ENCODE measurements around the gene CASKIN1. TPM values are rescaled to one million over a fixed set of nuclear protein-coding genes. Genes with fewer than 3 reads are reported as not detected.

CASKIN1 gene
- total and polyA plus RNA-seq, 2 experiments from 2014 or later = 1.0 to 6.2 TPM

DNA sequence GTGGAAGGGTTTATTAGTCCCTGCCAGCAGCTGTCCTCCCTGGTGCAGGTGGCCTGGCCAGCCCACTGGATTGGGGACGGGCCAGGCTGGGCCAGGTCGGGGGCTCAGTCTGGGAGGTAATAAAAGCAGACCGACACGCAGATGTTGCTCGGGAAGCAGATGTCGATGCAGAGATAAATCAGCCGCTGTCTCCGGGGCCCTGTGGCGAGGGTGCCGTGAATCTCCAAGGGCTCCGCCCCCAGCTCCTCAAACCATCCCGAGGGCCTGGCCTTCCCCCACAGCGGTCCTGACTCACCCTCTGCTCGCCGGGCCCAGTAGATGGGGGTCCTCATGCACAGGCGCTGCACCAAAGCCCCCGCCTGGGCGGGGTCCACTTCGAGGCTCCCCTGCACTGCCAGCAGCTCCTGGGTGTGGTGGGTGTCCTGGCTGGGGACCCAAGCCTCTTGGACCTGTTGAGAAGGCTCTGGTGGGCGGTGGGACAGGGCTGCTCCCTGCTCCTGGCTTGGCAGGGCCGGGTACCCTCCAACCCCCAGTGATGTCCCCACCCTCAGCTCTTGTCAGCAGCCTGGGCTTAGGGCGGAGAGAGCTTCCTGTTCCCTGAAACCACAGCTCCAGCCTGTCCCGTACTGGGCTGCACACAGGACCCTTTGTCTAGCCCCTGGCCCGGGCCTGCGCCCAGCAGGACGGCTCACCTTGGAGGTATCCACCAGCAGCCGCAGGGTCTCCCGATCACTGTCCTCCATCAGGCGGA is 13.0 kb upstream of the CASKIN1 start (continued):
- TF ChIP-seq, protein P1, sequence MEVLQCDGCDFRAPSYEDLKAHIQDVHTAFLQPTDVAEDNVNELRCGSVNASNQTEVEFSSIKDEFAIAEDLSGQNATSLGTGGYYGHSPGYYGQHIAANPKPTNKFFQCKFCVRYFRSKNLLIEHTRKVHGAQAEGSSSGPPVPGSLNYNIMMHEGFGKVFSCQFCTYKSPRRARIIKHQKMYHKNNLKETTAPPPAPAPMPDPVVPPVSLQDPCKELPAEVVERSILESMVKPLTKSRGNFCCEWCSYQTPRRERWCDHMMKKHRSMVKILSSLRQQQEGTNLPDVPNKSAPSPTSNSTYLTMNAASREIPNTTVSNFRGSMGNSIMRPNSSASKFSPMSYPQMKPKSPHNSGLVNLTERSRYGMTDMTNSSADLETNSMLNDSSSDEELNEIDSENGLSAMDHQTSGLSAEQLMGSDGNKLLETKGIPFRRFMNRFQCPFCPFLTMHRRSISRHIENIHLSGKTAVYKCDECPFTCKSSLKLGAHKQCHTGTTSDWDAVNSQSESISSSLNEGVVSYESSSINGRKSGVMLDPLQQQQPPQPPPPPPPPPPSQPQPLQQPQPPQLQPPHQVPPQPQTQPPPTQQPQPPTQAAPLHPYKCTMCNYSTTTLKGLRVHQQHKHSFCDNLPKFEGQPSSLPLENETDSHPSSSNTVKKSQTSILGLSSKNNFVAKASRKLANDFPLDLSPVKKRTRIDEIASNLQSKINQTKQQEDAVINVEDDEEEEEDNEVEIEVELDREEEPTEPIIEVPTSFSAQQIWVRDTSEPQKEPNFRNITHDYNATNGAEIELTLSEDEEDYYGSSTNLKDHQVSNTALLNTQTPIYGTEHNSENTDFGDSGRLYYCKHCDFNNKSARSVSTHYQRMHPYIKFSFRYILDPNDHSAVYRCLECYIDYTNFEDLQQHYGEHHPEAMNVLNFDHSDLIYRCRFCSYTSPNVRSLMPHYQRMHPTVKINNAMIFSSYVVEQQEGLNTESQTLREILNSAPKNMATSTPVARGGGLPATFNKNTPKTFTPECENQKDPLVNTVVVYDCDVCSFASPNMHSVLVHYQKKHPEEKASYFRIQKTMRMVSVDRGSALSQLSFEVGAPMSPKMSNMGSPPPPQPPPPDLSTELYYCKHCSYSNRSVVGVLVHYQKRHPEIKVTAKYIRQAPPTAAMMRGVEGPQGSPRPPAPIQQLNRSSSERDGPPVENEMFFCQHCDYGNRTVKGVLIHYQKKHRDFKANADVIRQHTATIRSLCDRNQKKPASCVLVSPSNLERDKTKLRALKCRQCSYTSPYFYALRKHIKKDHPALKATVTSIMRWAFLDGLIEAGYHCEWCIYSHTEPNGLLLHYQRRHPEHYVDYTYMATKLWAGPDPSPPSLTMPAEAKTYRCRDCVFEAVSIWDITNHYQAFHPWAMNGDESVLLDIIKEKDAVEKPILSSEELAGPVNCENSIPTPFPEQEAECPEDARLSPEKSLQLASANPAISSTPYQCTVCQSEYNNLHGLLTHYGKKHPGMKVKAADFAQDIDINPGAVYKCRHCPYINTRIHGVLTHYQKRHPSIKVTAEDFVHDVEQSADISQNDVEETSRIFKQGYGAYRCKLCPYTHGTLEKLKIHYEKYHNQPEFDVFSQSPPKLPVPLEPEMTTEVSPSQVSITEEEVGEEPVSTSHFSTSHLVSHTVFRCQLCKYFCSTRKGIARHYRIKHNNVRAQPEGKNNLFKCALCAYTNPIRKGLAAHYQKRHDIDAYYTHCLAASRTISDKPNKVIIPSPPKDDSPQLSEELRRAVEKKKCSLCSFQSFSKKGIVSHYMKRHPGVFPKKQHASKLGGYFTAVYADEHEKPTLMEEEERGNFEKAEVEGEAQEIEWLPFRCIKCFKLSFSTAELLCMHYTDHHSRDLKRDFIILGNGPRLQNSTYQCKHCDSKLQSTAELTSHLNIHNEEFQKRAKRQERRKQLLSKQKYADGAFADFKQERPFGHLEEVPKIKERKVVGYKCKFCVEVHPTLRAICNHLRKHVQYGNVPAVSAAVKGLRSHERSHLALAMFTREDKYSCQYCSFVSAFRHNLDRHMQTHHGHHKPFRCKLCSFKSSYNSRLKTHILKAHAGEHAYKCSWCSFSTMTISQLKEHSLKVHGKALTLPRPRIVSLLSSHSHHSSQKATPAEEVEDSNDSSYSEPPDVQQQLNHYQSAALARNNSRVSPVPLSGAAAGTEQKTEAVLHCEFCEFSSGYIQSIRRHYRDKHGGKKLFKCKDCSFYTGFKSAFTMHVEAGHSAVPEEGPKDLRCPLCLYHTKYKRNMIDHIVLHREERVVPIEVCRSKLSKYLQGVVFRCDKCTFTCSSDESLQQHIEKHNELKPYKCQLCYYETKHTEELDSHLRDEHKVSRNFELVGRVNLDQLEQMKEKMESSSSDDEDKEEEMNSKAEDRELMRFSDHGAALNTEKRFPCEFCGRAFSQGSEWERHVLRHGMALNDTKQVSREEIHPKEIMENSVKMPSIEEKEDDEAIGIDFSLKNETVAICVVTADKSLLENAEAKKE (CRISPR knock-in tag; IDR thresholded peaks at IDR 0.05) = no peak
- TF ChIP-seq STAT1 (IDR thresholded peaks at IDR 0.05; ENCODE audit: unreplicated experiment) = no peak

DNA sequence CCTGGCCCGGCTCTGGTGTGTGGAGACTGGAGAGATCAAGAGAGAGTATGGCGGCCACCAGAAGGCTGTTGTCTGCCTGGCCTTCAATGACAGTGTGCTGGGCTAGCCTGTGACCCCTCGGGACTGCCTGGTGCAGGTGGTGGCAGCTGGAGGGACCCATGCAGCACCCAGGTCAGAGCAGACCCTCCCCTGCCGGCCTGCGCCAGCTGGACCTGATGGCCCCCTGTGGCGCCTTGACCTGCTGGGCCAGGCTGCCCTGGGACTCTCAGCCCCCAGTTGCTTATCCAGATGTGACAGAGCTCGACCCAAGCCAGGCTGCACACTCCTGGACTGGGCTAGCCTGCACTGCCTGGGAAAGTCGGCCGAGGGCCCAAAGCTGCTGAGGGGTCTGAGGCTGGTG is 12.4 kb upstream of the CASKIN1 start:
- H3K4me1 ChIP-seq (ENCODE audit: insufficient read depth) = peaks cover 14% of the 10 kb centered on the region; the same call in 1 of the 2 replicates
- peaks cover 18% of the 10 kb centered on the region for H4K20me1 ChIP-seq (replicated peaks; ENCODE audit: insufficient read depth)
- Mint-ChIP-seq H3K27ac (no peak overlapping the region), H3K9me3 (no peaks in the 10 kb centered on the region), H3K4me1 (peaks cover 31% of the 10 kb centered on the region), H3K4me3 (no peak overlapping the region), H3K36me3 (ENCODE audit: low read depth) (peaks cover 35% of the 10 kb centered on the region), H3K27me3 (ENCODE audit: insufficient read depth, low read depth, poor library complexity) (peaks cover 21% of the 10 kb centered on the region)
- no peak overlapping the region for H3K27ac ChIP-seq (ENCODE audit: low read depth)
- H3K27me3 ChIP-seq (ENCODE audit: insufficient read depth) = no peaks in the 10 kb centered on the region
- H3K9me2 ChIP-seq (ENCODE audit: insufficient read depth) = no peaks in the 10 kb centered on the region
- H2AFZ ChIP-seq = no peak overlapping the region
- ATAC-seq (no peak), DNase-seq (ENCODE audit: low spot score) (no peak)
- 0 out of 2 replicates have a peak, but pooled peaks cover 5% of the 10 kb centered on the region for H3K36me3 ChIP-seq (ENCODE audit: insufficient read depth)
- no peak overlapping the region for H3K4me3 ChIP-seq
- peaks cover 29% of the 10 kb centered on the region; the same call in 1 of the 2 replicates for H3F3A ChIP-seq (replicated peaks; ENCODE audit: low read depth)
- no peak overlapping the region for H3K4me2 ChIP-seq
- H3K79me2 ChIP-seq (replicated peaks; ENCODE audit: insufficient read depth) = peaks cover 15% of the 10 kb centered on the region
- TF ChIP-seq POLR2AphosphoS5 (IDR thresholded peaks at IDR 0.05; ENCODE audit: low read depth) (no peak), JUNB (IDR thresholded peaks at IDR 0.05; ENCODE audit: unreplicated experiment) (no peak), STAT1 (IDR thresholded peaks at IDR 0.05; ENCODE audit: unreplicated experiment) (no peak), ZNF331 (CRISPR knock-in tag; IDR thresholded peaks at IDR 0.05; ENCODE audit: low read depth) (no peak), NANOG (IDR thresholded peaks at IDR 0.05; ENCODE audit: borderline replicate concordance) (no peak), ZNF114 (CRISPR knock-in tag; IDR thresholded peaks at IDR 0.05) (no peak), CREB1 (CRISPR knock-in tag; IDR thresholded peaks at IDR 0.05; ENCODE audit: low read depth) (no peak), EZH2 (IDR thresholded peaks at IDR 0.05; ENCODE audit: low read depth, unreplicated experiment) (no peak)
- TF ChIP-seq, protein P2, sequence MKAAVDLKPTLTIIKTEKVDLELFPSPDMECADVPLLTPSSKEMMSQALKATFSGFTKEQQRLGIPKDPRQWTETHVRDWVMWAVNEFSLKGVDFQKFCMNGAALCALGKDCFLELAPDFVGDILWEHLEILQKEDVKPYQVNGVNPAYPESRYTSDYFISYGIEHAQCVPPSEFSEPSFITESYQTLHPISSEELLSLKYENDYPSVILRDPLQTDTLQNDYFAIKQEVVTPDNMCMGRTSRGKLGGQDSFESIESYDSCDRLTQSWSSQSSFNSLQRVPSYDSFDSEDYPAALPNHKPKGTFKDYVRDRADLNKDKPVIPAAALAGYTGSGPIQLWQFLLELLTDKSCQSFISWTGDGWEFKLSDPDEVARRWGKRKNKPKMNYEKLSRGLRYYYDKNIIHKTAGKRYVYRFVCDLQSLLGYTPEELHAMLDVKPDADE (IDR thresholded peaks at IDR 0.05) = no peak
- TF ChIP-seq, protein P3, sequence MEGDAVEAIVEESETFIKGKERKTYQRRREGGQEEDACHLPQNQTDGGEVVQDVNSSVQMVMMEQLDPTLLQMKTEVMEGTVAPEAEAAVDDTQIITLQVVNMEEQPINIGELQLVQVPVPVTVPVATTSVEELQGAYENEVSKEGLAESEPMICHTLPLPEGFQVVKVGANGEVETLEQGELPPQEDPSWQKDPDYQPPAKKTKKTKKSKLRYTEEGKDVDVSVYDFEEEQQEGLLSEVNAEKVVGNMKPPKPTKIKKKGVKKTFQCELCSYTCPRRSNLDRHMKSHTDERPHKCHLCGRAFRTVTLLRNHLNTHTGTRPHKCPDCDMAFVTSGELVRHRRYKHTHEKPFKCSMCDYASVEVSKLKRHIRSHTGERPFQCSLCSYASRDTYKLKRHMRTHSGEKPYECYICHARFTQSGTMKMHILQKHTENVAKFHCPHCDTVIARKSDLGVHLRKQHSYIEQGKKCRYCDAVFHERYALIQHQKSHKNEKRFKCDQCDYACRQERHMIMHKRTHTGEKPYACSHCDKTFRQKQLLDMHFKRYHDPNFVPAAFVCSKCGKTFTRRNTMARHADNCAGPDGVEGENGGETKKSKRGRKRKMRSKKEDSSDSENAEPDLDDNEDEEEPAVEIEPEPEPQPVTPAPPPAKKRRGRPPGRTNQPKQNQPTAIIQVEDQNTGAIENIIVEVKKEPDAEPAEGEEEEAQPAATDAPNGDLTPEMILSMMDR (conservative IDR thresholded peaks at IDR 0.05; ENCODE audit: low read depth in 2 of 2) = no peak
- TF ChIP-seq, protein P4, sequence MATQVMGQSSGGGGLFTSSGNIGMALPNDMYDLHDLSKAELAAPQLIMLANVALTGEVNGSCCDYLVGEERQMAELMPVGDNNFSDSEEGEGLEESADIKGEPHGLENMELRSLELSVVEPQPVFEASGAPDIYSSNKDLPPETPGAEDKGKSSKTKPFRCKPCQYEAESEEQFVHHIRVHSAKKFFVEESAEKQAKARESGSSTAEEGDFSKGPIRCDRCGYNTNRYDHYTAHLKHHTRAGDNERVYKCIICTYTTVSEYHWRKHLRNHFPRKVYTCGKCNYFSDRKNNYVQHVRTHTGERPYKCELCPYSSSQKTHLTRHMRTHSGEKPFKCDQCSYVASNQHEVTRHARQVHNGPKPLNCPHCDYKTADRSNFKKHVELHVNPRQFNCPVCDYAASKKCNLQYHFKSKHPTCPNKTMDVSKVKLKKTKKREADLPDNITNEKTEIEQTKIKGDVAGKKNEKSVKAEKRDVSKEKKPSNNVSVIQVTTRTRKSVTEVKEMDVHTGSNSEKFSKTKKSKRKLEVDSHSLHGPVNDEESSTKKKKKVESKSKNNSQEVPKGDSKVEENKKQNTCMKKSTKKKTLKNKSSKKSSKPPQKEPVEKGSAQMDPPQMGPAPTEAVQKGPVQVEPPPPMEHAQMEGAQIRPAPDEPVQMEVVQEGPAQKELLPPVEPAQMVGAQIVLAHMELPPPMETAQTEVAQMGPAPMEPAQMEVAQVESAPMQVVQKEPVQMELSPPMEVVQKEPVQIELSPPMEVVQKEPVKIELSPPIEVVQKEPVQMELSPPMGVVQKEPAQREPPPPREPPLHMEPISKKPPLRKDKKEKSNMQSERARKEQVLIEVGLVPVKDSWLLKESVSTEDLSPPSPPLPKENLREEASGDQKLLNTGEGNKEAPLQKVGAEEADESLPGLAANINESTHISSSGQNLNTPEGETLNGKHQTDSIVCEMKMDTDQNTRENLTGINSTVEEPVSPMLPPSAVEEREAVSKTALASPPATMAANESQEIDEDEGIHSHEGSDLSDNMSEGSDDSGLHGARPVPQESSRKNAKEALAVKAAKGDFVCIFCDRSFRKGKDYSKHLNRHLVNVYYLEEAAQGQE (IDR thresholded peaks at IDR 0.05; ENCODE audit: unreplicated experiment) = no peak

All from GM23338 (cell line).